ENCODE data around the gene DLST.

DNA sequence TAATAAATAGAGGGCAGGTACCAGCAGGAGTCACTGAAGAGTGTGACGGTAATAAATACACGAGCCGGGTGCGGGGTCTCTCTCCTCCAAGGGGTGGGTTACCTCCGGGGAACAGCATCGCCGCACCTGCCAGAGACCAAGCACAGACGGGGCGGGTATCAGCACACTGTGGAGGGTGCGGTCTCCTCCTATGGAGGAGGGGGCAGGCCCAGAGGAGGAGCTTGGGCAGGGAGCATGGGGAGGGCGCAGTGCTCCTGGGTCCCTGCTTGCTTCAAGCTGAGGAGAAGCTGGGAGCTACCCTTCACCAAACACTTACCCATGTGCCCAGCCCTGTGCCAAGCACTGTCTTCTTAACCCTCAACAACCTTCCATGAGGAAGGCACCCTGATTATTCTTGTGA is 60.9 kb downstream of the DLST start:
- TF ChIP-seq, protein P1, sequence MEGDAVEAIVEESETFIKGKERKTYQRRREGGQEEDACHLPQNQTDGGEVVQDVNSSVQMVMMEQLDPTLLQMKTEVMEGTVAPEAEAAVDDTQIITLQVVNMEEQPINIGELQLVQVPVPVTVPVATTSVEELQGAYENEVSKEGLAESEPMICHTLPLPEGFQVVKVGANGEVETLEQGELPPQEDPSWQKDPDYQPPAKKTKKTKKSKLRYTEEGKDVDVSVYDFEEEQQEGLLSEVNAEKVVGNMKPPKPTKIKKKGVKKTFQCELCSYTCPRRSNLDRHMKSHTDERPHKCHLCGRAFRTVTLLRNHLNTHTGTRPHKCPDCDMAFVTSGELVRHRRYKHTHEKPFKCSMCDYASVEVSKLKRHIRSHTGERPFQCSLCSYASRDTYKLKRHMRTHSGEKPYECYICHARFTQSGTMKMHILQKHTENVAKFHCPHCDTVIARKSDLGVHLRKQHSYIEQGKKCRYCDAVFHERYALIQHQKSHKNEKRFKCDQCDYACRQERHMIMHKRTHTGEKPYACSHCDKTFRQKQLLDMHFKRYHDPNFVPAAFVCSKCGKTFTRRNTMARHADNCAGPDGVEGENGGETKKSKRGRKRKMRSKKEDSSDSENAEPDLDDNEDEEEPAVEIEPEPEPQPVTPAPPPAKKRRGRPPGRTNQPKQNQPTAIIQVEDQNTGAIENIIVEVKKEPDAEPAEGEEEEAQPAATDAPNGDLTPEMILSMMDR (IDR thresholded peaks at IDR 0.05; ENCODE audit: poor library complexity), result no peak
- TF ChIP-seq EZH2 (IDR thresholded peaks at IDR 0.05; ENCODE audit: borderline replicate concordance), result no peak

All from hepatocyte (in vitro differentiated cells).